Erythroblast (primary cell): ENCODE measurements around the gene MUC13.

ENCODE experiments used
- GATA1 ChIP-seq: IDR thresholded peaks from 2 replicates; pipeline ENCODE4 v1.6.1; 2011; ENCODE audit warnings: low read depth, mild to moderate bottlenecking, control low read depth, low read length, moderate library complexity
- POLR2A ChIP-seq: IDR thresholded peaks from 2 replicates; pipeline ENCODE4 v1.6.1; 2011; ENCODE audit warnings: mild to moderate bottlenecking, low read length

DNA sequence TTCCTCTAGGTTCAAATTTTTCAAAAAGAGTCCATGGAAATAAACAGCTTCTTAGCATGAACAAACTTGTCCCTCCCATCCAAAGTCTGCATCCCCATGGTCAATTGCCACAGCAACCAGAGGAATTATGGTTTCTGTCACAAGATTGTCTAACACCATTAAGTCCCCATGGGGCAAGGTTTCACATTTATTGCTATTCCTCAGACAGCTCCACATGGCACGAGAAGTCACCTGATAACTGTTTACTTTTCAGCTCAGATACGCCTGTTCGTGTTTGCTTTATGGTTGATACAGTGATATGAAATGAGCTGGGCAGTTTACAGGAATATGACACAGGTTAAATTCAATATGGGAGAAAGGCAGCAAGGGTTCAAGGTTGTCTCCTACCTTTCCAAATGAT lies 37.9 kb upstream of the MUC13 start:
- TF ChIP-seq POLR2A = no peak
- no peak for TF ChIP-seq GATA1
